ENCODE data around the gene KCNIP1. TPM values are rescaled to one million over a fixed set of nuclear protein-coding genes. Genes with fewer than 3 reads are reported as not detected.

The KCNIP1 gene
- total and polyA plus RNA-seq, 10 of the 15 experiments (the other 5 are each of a cell fraction or from before 2014, with no cell fraction given), result not detected

- TF ChIP-seq E2F8 (IDR thresholded peaks at IDR 0.05; ENCODE audit: low read depth, partially characterized antibody) (no peak), EGR1 (IDR thresholded peaks at IDR 0.05; ENCODE audit: borderline replicate concordance in 1 of 2, low read depth in 2 of 2, low read length in 2 of 2) (no peak), NFXL1 (IDR thresholded peaks at IDR 0.05; ENCODE audit: borderline replicate concordance) (no peak), ZNF207 (IDR thresholded peaks at IDR 0.05; ENCODE audit: borderline replicate concordance) (no peak), EP300 (IDR thresholded peaks at IDR 0.05; ENCODE audit: borderline replicate concordance in 1 of 2, control insufficient read depth in 1 of 2, low read depth in 2 of 2, low read length in 2 of 2) (no peak), LARP7 (IDR thresholded peaks at IDR 0.05) (no peak)
Measured at GRCh38 chr5:170533383-170533782, 29.6 kb downstream of the KCNIP1 start (continued).

- ChIA-PET CTCF (interaction anchor here (0.7 kb wide), 1 partner anchor 304 kb away, joined by 3 read pairs; no protein-coding TSS in a partner anchor), POLR2A (no interaction called here), SMC1A (ENCODE audit: uncharacterized antibody, unreplicated experiment) (no interaction called here), RAD21 (ENCODE audit: unreplicated experiment) (no interaction called here)
- intact Hi-C loops (cut with micrococcal nuclease; ENCODE audit: unreplicated experiment), result no loop called here
- Histone ChIP-seq H3K79me2 (ENCODE audit: control insufficient read depth, insufficient read depth, low read length) (no peaks in the 10 kb centered on the region), H3K27me3 (replicated peaks in 1 of 2; ENCODE audit: control insufficient read depth in 2 of 2, insufficient read depth in 2 of 2, low read length in 1 of 2) (peaks cover 0 to 2% of the 10 kb centered on the region in 2 experiments; a peak in 2 of 4 replicates), H3K4me2 (ENCODE audit: control insufficient read depth, insufficient read depth) (no peak overlapping the region), H3K27ac (ENCODE audit: control insufficient read depth, insufficient read depth) (no peak overlapping the region), H4K20me1 (ENCODE audit: control insufficient read depth, insufficient read depth) (no peaks in the 10 kb centered on the region), H3K36me3 (ENCODE audit: control insufficient read depth in 2 of 2, insufficient read depth in 2 of 2, low read length in 1 of 2) (no peaks in the 10 kb centered on the region), H3K9ac (ENCODE audit: control insufficient read depth, insufficient read depth, low read length) (no peak overlapping the region), H2AFZ (ENCODE audit: control insufficient read depth, low read depth, low read length) (no peak overlapping the region), H3K9me3 (replicated peaks; ENCODE audit: control insufficient read depth, insufficient read depth, low read length) (no peaks in the 10 kb centered on the region), H3K4me1 (ENCODE audit: control insufficient read depth, insufficient read depth, low read length) (no peaks in the 10 kb centered on the region), H3K4me3 (no peak overlapping the region)
- TF ChIP-seq MTA2 (IDR thresholded peaks at IDR 0.05; ENCODE audit: low read depth) (peak; percentile 73; the same call in 1 of the 2 replicates), BMI1 (IDR thresholded peaks at IDR 0.05; ENCODE audit: borderline replicate concordance) (no peak; the same call in 1 of the 2 replicates)
- DNase-seq (ENCODE audit: low read depth, low spot score) (no peak), ATAC-seq (peak; percentile 55), FAIRE-seq (no peak)
- in situ Hi-C loops (cut with MboI), result no loop called here
- BruUV-seq (replicated peaks), result no TSS peak
- 2% methylated on average over 2 of the region's 2 CpGs for WGBS (ENCODE audit: insufficient coverage, insufficient replicate concordance, low lambda C conversion rate, missing lambda C conversion rate)
Measured at GRCh38 chr5:170534177-170534576, 30.4 kb downstream of the KCNIP1 start.

Measured in GM12878 (cell line).